ENCODE measurements around the gene SFMBT2.

Gene SFMBT2

DNA sequence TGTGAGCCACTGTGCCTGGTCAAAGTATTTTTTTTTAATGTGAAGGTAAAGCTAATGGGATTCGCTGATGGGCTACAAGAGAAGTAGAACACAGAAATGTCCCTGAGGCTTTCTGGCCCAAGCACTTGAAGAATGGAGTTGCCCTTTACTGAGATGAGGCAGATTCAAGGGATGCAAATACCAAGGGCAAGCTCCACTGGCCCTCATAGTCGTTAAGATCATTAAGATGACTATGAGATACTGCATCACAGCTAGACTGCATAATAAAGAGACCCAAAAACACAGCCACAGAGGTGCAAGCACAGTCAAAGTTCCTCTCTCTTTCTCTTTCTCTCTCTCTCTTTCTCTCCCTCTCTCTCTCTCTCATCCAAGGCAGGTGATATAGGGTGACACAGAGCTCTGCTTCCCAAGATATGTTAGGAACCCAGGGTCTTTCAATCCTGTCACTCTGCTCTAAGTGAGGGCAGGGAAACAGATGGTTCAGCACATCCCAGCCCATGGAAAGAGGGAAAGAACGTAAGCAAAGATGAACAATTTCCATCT lies 117.4 kb downstream of the SFMBT2 start:
- DNase-seq = no peak

- DNase-seq = no peak
These were observed 119.2 kb downstream of the SFMBT2 start for GRCh38 chr10:7291487-7292270.

DNA sequence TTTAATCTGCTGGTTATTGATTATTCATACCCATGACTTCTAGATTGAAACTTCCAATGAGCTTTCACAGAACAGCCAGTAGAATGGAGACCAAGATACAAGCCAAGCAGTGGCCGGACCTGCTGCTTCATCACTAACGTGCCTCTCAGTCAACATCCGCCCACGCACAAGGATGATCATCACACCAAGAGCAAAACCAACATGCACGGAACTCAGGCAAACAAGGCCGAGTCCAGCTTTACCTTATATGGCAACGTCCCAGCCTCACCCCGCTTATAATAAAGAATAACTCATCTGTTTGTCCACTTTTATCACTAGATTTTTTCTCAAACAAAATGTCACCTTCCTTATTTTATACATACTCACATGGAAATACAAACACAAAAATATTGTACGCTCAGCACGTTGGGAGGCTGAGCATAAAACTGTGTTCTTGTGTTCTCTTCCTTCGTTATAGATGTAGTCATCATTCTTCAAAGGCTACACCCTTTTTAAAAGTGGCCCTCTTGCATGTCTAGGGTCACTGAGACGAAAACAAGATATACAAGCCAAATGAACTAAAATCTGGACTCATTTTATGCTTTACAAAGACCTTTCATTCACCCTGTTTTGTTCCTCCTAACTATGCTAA lies 122.7 kb downstream of the SFMBT2 start:
- DNase-seq = no peak

DNA sequence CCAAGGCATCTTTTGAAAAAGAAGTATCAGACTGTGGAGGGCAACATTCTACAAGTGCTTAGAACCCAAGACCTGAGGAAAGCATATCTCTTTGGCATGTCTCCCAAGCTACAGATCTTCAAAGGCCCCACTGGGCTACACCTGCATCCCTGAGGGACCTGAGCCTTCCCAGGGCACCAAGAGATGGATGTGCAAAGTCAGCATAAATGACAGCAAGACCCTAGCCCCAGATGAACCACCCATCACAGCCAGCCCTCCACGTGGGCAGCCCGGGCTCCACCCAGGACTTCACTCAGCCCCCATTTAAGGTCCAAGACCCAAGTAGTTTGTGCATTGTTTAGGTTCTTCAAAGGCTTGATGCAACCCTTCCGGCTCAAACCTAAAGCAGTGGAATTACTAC lies 123.5 kb downstream of the SFMBT2 start:
- no peak for DNase-seq

DNA sequence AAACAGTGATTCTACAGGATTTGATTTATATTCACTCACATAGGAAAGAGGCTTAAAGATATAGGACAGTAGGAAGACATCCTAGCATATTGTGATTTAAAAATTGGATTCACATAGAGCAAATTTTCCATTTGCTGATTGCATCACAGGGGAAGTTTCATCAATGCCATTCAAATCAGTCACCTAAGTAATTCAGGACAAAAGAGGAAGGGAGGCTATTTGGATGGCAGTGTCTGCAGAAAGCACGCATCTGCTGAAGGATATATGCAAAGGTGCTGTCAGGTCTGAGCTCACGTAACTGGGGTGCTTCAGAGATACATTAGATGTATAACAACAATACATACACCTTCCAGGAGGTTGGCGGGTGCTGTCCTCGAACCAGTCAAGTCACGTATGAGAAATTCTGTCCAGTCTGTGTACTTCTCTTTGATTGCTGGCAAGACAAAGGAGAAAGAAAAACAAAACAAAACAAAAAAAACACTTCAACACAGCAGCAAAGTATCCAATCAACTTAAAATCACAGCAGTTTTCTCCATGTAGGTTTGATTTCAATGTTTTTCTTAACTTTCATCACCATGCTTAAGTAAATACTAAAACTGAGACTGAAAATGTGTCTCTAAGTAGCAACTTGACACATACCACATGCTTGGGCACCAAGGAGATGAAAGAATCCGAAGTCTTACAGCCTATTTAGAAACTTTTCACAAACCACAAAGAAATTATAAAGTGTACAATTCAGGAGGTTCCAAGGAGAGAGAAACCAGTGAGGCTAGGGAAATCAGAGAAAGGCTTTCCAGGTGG lies 125.1 kb downstream of the SFMBT2 start:
- DNase-seq = no peak

DNA sequence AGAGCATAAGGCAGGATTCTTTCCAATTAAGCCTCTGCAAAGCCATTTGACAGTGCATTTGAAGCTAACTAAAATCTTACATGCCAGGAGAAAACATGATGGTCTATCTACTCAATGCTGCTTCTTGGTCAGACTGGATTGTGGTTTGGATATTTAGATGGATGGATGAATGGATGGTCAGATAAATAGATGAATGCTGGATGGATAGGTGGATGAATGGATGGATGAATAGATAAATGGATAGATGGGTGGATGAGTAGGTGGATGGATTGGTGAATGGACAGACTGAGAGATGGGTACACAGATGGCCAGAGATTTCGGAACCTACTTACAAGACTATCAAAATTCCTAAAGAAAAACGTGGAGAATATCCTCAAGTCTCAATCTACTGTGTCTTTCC lies 127.6 kb downstream of the SFMBT2 start:
- no peak for DNase-seq

DNA sequence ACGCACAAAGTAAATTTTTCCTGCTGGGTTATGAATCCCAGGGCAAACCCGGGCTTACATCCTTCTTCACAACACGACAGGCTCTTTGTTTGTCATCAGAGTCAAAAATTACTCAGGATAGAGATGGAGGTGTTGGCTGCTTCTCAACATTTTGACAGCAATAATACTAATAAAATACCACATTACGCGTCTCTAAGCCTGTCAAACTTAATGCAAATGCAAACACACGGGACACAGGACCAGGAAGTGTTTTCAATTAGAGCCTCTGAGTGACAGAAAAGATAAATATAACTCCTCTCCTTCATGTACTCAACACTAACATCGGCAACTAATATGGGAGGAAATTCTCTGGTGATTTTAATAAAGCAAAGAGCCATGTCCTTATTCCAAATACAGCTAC lies 128.4 kb downstream of the SFMBT2 start:
- DNase-seq = no peak

- DNase-seq = no peak
These were observed 129.4 kb downstream of the SFMBT2 start for GRCh38 chr10:7281429-7281828.

- no peak for DNase-seq
These were observed 131.5 kb downstream of the SFMBT2 start for GRCh38 chr10:7279303-7279702.

DNA sequence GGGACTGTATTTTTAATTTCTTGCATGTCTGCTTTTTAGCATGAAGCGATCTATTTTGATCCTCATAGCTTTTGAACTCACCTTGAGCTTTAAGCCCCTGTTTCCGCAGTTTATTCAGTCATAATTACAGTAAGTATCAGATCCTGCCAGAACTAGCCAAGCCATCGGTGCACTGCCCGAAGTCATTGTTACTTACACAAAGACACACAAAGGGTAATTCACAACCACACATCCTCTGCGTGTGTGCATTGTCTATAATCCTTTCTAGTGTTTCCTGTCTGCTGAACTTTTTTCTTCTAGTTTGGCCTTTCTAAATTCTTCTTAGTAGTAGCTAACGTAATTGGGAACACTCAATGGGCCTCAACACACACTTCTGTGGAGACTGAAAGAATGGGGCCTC lies 133.0 kb downstream of the SFMBT2 start:
- DNase-seq = no peak

DNA sequence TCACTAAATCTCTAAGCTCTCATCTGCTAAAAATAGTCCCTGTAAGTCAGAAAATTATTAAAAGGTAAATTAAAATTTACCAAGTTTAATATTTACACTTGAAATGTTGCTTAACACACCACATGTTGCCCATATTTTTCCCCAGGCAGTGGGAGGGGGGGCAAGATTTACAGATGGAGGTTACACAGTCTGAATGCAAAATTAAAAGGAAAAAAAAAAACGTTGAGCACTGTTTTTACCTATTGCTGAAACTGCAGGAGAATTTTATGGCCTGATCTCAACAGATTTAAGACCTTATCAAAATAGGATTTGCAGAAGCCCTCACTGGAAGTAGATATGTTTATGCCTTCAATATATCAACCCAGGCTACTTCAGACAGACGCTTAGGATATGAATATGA lies 133.4 kb downstream of the SFMBT2 start:
- no peak for DNase-seq

DNA sequence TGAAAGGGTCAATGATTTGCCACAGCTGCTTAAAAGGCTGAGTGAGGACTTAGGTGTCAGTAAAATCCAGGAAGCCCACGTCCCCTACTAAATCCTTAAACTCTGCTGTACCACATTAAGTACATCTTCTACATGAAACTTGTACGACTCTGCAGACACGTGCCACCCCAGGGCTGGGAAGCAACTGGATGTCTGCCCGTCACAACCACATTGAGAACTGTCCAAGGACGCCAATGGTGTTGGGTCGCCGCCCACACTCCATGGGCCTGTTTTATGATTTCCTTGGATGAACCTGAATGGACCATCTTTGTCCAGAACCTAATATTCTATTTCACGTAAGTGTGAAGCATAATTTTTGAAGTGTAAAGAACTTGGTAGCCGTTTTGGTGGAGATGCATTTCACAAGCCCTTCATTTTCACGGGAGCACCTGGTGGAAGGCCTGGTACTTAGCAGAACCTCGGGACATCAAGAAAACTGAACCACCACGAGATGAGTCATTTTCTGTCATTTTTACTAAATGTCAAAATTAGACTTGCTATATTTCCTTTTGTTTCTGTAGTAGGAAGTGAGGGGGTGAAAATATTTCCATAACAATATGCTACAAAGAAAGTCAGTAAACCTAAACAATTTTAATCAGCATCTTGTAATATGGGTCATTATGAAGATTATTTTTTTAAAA lies 134.9 kb downstream of the SFMBT2 start:
- DNase-seq = no peak

GRCh38 chr10:7274293-7274692 lies 136.5 kb downstream of the SFMBT2 start:
- DNase-seq = no peak

DNA sequence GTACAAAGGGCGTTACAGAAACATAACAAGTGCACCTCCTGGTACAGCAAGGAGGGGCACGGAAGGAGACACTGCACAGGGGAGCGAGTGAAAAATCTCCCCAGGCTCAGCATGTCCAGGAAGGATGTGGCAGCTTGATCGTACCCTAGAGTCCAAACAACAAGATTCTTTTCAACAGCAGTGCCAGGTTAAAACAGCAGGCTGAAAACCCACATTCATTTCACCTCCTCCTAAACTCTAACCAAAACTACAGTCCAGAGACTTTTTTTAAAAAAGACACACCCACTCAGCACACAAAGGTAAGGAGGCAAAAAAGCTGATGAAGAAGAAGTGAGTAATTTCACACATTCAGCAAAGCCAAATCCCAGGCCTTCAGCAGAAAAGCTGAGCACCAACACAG lies 138.8 kb downstream of the SFMBT2 start:
- no peak for DNase-seq

DNA sequence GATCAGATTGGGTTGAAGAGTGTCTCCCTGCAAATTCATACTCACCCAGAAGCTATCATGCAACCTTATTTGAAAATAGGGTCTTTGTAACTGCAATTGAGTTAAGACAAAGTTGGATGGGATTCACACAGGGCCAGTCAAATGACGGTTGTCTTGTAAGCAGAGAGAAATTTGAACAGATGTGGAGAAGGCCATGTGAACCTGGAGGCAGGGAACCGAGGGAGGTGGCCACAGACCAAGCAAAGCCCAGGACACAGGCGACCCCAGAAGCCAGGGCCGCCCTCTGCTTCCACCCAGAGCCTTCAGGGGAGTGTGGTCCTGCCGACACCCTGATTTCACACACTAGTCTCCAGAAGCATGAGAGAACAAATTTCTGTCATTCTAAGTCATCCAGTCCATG lies 140.8 kb downstream of the SFMBT2 start:
- no peak for DNase-seq

DNA sequence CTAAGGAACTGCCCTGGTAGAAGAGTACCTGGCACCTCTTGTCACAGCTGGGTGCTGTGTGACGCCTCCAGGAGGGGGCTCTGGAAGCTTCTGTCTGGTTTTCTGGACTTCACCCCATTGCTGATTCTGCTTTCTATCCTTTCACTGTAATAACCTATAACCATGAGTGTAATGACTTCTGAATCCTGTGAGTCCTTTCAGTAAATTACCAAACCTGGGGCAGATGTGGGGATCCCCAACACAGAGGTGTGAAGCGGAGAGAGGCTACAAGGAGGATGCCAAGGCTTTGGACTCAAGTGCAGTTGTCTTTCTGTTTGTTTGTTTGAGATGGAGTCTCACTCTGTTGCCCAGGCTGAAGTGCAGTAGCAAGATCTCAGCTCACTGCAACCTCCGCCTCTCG lies 143.7 kb downstream of the SFMBT2 start:
- DNase-seq = no peak

DNA sequence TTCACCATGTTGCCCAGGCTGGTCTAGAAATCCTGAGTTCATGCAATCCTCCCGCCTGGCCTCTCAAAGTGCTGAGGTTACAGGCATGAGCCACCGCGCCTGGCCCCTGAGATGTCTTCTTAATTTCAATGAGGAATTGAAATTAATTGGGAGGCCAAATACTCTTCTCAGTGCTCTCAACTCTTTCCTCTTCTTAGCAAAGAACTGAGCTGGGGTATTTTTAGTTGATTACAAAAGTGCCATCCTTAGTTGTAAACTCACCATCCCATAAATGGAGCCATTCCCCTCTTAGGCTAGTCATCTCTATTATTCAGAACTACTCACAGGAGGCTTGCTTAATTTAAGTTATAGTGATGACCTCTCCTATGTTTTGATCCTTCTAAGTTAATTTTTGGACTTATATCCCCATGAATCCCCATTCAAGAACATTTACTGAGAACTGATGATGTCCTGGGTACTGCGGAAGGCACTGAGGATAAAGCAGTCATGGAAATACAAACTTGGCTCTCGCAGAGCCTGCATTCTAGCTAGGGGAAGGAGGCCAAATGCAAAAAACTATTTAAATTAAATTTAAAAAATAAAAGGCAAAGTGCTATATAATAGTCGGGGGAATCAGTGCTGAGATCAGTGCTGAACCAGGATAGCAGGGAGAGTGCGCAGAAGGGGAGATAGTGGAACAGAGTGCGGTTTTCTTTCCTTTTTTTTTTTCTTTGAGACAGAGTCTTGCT lies 145.3 kb downstream of the SFMBT2 start:
- DNase-seq = no peak

DNA sequence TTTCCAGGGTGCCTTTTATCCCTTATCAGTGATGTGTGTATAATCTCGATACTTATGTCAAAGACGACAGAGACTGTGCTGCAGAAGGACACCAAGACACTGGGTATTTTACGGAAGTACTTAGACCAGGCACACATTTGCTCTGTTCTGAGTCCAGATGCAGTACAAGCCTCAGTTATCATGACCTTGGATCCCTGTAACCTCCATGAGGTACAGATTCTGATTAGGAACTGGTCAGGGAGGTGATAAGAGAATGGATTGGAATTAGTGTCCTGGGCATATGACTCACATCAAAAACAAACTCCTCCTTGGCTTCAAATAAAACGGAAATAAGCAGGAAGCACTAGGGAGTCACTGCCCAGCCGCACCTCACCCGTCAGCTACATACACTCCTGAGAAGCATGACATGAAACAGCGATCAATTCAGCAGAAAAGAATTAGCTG lies 146.5 kb downstream of the SFMBT2 start:
- no peak for DNase-seq

- no peak for DNase-seq
These were observed 147.2 kb downstream of the SFMBT2 start for GRCh38 chr10:7263616-7264015.

DNA sequence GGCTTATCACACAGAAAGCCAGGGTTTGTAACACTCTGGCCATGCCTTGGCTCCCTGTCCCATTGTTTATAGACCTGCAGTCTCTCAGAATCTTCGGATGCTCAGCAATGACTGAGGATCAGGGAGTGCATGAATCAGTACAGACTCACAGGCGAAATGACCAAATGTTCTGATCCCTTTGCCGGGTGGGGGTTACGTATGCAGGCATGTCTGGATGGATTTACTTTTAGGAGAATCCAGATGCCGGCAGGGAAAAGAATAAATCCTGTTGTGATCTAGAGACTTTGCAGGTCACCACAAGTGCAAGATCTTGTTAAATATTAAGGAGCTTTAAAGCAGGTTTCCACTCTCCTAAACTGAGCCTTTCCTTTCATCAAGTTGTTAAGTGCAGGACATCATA lies 149.5 kb downstream of the SFMBT2 start:
- no peak for DNase-seq

DNA sequence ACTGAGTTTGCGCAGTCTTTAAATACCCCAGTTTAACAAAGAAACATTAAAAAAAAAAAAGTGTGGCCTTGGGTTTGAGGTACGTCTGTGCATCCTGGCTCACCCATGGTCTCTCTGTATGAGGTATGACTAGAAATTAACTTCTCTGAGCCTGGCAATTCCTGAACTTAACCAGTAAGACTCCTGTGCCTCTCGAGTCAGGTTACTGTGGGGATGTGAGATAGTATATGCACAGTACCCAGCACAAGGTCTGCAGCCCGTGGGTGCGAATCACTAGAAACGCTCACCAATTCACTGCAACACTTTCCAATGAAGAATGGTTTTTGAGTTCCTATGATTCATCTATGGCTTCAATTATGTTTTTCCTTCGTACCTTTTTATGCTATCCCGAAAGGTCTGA lies 149.9 kb downstream of the SFMBT2 start:
- no peak for DNase-seq

DNA sequence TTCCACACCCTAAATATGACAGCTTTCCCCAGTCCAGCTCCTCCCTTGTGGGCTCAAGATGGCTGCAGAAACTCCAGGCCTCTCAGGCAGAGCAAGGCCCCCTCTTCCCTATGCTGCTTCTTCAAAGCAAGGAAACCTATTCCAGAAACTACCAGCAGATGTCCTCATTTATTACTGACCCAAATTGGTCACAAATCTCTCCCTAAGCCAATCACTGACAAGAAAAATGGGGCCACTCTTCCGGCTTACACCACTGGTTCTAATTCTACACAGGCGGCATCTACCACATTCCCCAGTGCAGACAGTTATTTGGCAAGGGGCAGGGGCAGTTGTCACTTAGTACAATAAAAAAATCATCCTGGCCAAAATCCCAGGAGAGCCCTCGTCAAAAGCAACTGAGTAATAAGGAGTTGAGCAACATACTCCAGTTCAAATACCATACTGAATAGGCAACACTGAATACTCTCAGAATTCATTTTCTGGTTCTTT lies 150.4 kb downstream of the SFMBT2 start:
- DNase-seq = peak; percentile 12
